ENCODE measurements around the gene KIAA2012. TPM values are rescaled to one million over a fixed set of nuclear protein-coding genes. Genes with fewer than 3 reads are reported as not detected.

The KIAA2012 gene
- total RNA-seq, 1 donor from 2014 or later = not detected

DNA sequence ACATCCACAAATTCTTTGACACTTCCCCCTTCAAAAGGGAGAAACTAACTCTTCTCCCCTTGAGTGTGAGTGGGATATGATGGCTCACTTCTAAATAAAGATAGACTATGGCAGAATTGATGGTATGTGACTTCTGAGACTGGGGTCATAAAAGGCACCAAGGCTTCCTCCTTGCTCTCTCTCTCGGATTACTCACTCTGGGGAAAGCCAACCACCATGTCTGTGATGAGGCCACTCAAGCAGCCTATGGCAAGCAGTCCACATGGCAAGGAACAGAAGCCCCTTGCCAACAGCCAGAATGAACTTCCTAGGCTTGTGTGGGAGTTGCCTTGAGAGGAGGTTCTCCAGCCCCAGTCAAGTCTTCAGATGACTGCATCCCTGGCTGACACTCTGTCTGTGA, 43.6 kb downstream of the KIAA2012 start:
- intact Hi-C loops (cut with micrococcal nuclease) = no loop called here
- DNase-seq (ENCODE audit: low spot score) = no peak
- Mint-ChIP-seq H3K27ac (no peak overlapping the region), H3K4me1 (ENCODE audit: low read depth) (no peaks in the 10 kb centered on the region), H3K4me3 (ENCODE audit: low read depth) (no peak overlapping the region), H3K27me3 (ENCODE audit: low read depth) (peaks cover 12% of the 10 kb centered on the region), H3K36me3 (ENCODE audit: low read depth) (no peaks in the 10 kb centered on the region), H3K9me3 (no peaks in the 10 kb centered on the region)

DNA sequence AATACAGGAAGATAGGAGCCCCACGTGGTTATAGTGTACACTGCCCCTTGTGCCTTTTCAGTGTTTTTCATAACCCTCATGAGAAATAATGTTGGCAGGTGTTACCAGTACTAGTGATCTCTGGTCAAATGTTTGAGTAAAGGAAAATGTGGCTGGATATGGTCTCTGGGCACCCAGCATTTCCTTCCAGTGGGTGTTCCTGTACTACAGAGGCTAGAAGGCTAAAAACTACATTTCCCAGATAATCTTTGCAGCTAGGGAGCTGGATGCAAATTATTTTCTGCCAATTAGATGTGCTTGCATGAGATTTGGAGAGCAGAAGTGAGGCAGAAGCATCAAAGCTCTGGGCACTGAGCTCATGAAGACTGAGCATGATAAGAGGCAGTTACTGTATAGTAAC, 45.1 kb downstream of the KIAA2012 start:
- H3K4me3 Mint-ChIP-seq (ENCODE audit: low read depth) = no peak overlapping the region

GRCh38 chr2:202120828-202121227, 47.8 kb downstream of the KIAA2012 start:
- Mint-ChIP-seq H3K4me3 (ENCODE audit: low read depth) (no peak overlapping the region), H3K4me1 (ENCODE audit: low read depth) (no peaks in the 10 kb centered on the region), H3K27ac (no peak overlapping the region), H3K9me3 (no peaks in the 10 kb centered on the region), H3K27me3 (ENCODE audit: low read depth) (peaks cover 5% of the 10 kb centered on the region), H3K36me3 (ENCODE audit: low read depth) (no peaks in the 10 kb centered on the region)
- intact Hi-C loops (cut with micrococcal nuclease) = no loop called here
- no peak for DNase-seq (ENCODE audit: low spot score)

More for the DNA sequence above, 45.1 kb downstream of the KIAA2012 start:
- no peaks in the 10 kb centered on the region for H3K36me3 Mint-ChIP-seq (ENCODE audit: low read depth)
- H3K9me3 Mint-ChIP-seq = no peaks in the 10 kb centered on the region
- DNase-seq (ENCODE audit: low spot score) = no peak
- no peaks in the 10 kb centered on the region for H3K4me1 Mint-ChIP-seq (ENCODE audit: low read depth)
- H3K27me3 Mint-ChIP-seq (ENCODE audit: low read depth) = peaks cover 12% of the 10 kb centered on the region
- intact Hi-C loops (cut with micrococcal nuclease) = no loop called here
- no peak overlapping the region for H3K27ac Mint-ChIP-seq

DNA sequence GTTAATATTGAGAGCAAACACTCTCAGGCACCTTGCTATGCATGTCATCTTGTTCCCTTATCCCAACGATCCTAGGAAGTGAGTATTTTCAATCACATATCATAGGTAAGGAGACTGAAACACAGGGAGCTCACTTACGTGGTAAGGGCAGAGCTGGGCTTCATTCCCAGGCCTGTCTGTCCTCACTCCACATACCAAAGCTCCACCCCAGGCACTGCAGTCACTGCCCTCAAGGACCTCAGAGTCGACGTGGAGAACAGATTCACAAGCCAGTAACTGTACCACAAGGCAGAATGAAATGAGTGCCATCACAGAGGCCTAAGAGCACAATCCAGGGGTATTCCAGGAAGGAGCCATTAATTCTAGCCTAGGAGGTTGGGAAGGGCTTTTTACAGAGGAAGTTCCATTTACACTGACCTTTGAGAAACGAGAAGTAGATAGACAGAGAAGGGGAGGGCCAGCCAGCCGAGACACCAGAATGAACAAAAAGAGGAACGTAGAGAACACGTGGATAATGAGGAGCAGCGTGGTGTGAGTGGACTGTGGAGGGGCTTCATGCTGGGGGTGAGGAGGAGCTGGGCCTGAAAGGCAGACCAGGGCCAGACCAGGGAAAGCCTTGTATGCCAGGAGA, 48.6 kb downstream of the KIAA2012 start:
- Mint-ChIP-seq H3K9me3 (no peaks in the 10 kb centered on the region), H3K4me1 (ENCODE audit: low read depth) (no peaks in the 10 kb centered on the region), H3K27me3 (ENCODE audit: low read depth) (peaks cover 3% of the 10 kb centered on the region), H3K36me3 (ENCODE audit: low read depth) (no peaks in the 10 kb centered on the region), H3K27ac (no peak overlapping the region), H3K4me3 (ENCODE audit: low read depth) (no peak overlapping the region)
- intact Hi-C loops (cut with micrococcal nuclease) = no loop called here
- no peak for DNase-seq (ENCODE audit: low spot score)

DNA sequence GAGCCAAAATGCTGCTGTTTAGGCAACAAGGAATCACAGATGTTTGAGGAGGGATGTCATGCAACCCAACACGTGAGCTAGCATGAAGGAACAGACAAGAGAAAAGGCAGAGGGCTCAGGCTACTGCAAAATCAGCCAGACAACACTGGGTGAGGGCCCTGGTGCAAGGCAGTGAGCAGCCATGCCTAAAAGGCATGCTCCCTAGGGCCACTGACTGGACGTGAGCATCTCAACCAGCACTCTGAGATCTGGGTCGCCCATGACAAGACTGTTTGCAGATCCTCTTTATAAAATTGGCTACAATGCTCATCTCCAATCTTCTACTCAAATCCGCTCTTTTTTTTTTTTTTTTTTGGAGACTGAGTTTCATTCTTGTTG, 49.1 kb downstream of the KIAA2012 start:
- no peaks in the 10 kb centered on the region for H3K36me3 Mint-ChIP-seq (ENCODE audit: low read depth)
- no peak overlapping the region for H3K27ac Mint-ChIP-seq
- no peaks in the 10 kb centered on the region for H3K4me1 Mint-ChIP-seq (ENCODE audit: low read depth)
- no peaks in the 10 kb centered on the region for H3K9me3 Mint-ChIP-seq
- no peaks in the 10 kb centered on the region for H3K27me3 Mint-ChIP-seq (ENCODE audit: low read depth)
- H3K4me3 Mint-ChIP-seq (ENCODE audit: low read depth) = no peak overlapping the region
- no peak for DNase-seq (ENCODE audit: low spot score)
- intact Hi-C loops (cut with micrococcal nuclease) = no loop called here

- H3K36me3 Mint-ChIP-seq (ENCODE audit: low read depth) = no peaks in the 10 kb centered on the region
- H3K4me3 Mint-ChIP-seq (ENCODE audit: low read depth) = no peak overlapping the region
- H3K27me3 Mint-ChIP-seq (ENCODE audit: low read depth) = peaks cover 1% of the 10 kb centered on the region
- no peak overlapping the region for H3K27ac Mint-ChIP-seq
- intact Hi-C loops (cut with micrococcal nuclease) = no loop called here
- H3K9me3 Mint-ChIP-seq = no peaks in the 10 kb centered on the region
- H3K4me1 Mint-ChIP-seq (ENCODE audit: low read depth) = no peaks in the 10 kb centered on the region
- no peak for DNase-seq (ENCODE audit: low spot score)
Observed at GRCh38 chr2:202122980-202123720, 50.1 kb downstream of the KIAA2012 start.

DNA sequence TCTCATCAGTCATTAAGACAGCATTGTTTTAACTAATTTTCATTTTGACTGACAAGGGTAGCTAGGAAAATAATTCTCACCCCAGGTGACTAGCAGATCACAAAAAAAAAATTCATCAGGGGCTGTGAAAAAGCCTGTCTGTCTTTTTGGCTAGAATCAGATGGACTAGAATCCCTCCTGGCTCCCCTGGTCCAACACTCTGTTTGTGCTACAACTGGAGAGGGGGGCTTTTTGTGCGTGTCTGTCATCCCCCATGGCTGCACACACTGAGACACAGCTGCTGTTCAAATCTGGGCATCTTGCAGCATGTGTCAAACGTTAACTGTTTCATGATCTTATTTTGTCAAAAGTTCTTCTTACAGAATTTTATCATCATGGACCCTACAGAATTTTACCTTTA, 51.2 kb downstream of the KIAA2012 start:
- H3K4me3 Mint-ChIP-seq (ENCODE audit: low read depth) = no peak overlapping the region
- H3K9me3 Mint-ChIP-seq = no peaks in the 10 kb centered on the region
- H3K4me1 Mint-ChIP-seq (ENCODE audit: low read depth) = no peaks in the 10 kb centered on the region
- DNase-seq (ENCODE audit: low spot score) = no peak
- intact Hi-C loops (cut with micrococcal nuclease) = no loop called here
- H3K27me3 Mint-ChIP-seq (ENCODE audit: low read depth) = peaks cover 1% of the 10 kb centered on the region
- no peak overlapping the region for H3K27ac Mint-ChIP-seq
- no peaks in the 10 kb centered on the region for H3K36me3 Mint-ChIP-seq (ENCODE audit: low read depth)

DNA sequence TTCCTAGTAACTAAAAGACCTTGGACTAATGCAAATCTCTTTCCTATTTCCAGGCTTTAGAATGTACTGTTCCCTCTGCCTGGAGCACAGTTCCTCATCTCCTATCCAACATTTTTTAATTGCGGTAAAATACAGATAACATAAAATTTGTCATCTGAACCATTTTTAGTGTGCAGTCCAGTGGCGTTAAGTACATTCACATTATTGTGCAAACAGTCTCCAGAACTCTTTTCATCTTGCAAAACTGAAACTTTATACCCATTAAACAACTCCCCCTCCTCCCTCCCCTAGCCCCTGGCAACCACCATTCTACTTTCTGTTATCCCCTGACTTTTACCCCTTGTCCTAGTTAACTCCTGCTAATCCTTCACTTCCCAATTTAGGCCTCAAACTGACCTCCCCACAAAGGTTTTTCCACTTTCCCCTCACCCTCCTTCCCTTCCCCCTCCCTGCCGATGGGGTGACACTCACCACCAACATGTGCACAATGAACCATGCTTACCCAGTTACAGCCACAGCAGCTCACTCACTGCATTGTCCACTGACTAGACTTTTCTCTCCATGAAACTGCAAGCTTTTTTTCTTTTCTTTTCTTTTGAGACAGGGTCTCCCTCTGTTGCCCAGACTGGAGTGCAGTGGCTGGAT, 54.8 kb downstream of the KIAA2012 start:
- no peak overlapping the region for H3K27ac Mint-ChIP-seq
- no peaks in the 10 kb centered on the region for H3K4me1 Mint-ChIP-seq (ENCODE audit: low read depth)
- H3K9me3 Mint-ChIP-seq = no peaks in the 10 kb centered on the region
- H3K36me3 Mint-ChIP-seq (ENCODE audit: low read depth) = no peaks in the 10 kb centered on the region
- H3K4me3 Mint-ChIP-seq (ENCODE audit: low read depth) = no peak overlapping the region
- intact Hi-C loops (cut with micrococcal nuclease) = no loop called here
- DNase-seq (ENCODE audit: low spot score) = no peak
- peaks cover 1% of the 10 kb centered on the region for H3K27me3 Mint-ChIP-seq (ENCODE audit: low read depth)

DNA sequence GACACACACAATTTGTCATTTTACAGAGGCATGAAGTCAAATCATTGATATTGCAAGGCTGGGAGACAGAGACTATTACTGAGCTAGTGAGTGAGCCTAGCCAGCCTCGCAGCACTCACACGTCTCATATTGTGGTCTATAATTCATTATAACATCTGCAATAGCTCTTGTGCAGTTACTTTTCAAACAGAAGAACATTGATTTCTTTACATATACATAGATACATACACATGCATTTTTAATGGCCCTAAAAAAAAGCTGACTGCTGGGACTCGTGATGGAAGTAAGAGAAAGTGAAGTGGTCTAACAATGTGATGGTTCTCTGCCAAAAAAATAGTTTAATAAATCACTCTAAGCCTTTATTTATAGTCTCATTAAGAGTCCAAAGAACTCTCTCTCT, 56.8 kb downstream of the KIAA2012 start:
- H3K9me3 Mint-ChIP-seq = no peaks in the 10 kb centered on the region
- DNase-seq (ENCODE audit: low spot score) = no peak
- no peaks in the 10 kb centered on the region for H3K4me1 Mint-ChIP-seq (ENCODE audit: low read depth)
- intact Hi-C loops (cut with micrococcal nuclease) = no loop called here
- no peak overlapping the region for H3K4me3 Mint-ChIP-seq (ENCODE audit: low read depth)
- no peaks in the 10 kb centered on the region for H3K36me3 Mint-ChIP-seq (ENCODE audit: low read depth)
- peaks cover 1% of the 10 kb centered on the region for H3K27me3 Mint-ChIP-seq (ENCODE audit: low read depth)
- H3K27ac Mint-ChIP-seq = no peak overlapping the region

GRCh38 chr2:202133200-202133908, 60.3 kb downstream of the KIAA2012 start:
- intact Hi-C loops (cut with micrococcal nuclease) = no loop called here
- Mint-ChIP-seq H3K4me1 (ENCODE audit: low read depth) (no peaks in the 10 kb centered on the region), H3K36me3 (ENCODE audit: low read depth) (no peaks in the 10 kb centered on the region), H3K27ac (no peak overlapping the region), H3K4me3 (ENCODE audit: low read depth) (no peak overlapping the region), H3K27me3 (ENCODE audit: low read depth) (no peaks in the 10 kb centered on the region), H3K9me3 (no peaks in the 10 kb centered on the region)
- no peak for DNase-seq (ENCODE audit: low spot score)

GRCh38 chr2:202133909-202134265, 60.8 kb downstream of the KIAA2012 start:
- no peak for DNase-seq (ENCODE audit: low spot score)
- H3K27ac Mint-ChIP-seq = no peak overlapping the region
- intact Hi-C loops (cut with micrococcal nuclease) = no loop called here
- no peak overlapping the region for H3K4me3 Mint-ChIP-seq (ENCODE audit: low read depth)
- no peaks in the 10 kb centered on the region for H3K36me3 Mint-ChIP-seq (ENCODE audit: low read depth)
- no peaks in the 10 kb centered on the region for H3K9me3 Mint-ChIP-seq
- H3K4me1 Mint-ChIP-seq (ENCODE audit: low read depth) = no peaks in the 10 kb centered on the region
- H3K27me3 Mint-ChIP-seq (ENCODE audit: low read depth) = no peaks in the 10 kb centered on the region

DNA sequence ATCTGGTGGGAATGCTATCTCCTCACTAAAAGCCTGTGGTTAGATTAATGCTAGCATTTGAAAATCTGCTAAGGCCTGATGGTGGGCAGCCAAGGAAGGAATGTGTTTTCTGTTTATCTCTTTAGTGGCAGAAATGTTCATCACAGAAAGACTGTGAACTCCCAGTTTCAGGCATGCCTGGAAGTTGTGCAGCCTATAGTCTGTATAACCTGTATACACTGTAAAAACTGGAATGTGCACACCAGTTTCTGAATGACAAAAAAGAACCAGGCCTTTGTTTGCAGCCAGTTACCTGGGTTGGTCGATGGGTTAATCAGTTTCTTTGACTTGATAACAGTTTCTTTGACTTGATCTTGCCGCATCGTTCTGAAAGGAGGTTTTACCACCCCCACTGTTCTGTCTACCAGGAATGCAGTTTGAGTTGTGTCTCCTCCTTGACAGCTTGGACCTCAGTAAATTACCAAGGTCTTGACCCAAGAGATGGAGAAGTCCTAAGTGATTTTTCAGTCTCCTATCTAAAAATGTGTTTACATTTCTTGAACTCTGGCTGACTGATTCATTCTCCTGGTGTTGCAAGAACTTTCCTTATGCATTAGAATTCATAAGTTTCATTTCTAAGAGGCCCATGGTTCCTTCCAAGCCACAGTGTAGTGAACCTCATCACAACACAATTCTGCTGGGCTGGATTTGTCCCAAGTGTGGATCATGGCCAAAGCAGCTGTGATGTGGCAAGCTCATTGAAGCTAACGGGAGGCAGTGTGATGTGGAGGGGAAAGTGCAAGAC, 62.2 kb downstream of the KIAA2012 start:
- H3K9me3 Mint-ChIP-seq = no peaks in the 10 kb centered on the region
- no peak overlapping the region for H3K27ac Mint-ChIP-seq
- no peak overlapping the region for H3K4me3 Mint-ChIP-seq (ENCODE audit: low read depth)
- no peaks in the 10 kb centered on the region for H3K27me3 Mint-ChIP-seq (ENCODE audit: low read depth)
- DNase-seq (ENCODE audit: low spot score) = no peak
- no peaks in the 10 kb centered on the region for H3K4me1 Mint-ChIP-seq (ENCODE audit: low read depth)
- H3K36me3 Mint-ChIP-seq (ENCODE audit: low read depth) = no peaks in the 10 kb centered on the region
- intact Hi-C loops (cut with micrococcal nuclease) = no loop called here

Data from activated T-helper 2 cell treated with anti-CD3 and anti-CD28 coated beads, Interferon-gamma antibody, Interleukin-2, Interleukin-4, amounts not matched to agents 10 μg/mL and 5 μg/mL and 100 μg/mL, durations not matched to agents 14 hours and 24 hours and 36 hours (primary cell).